ENCODE results near the gene HOXA11.

DNA sequence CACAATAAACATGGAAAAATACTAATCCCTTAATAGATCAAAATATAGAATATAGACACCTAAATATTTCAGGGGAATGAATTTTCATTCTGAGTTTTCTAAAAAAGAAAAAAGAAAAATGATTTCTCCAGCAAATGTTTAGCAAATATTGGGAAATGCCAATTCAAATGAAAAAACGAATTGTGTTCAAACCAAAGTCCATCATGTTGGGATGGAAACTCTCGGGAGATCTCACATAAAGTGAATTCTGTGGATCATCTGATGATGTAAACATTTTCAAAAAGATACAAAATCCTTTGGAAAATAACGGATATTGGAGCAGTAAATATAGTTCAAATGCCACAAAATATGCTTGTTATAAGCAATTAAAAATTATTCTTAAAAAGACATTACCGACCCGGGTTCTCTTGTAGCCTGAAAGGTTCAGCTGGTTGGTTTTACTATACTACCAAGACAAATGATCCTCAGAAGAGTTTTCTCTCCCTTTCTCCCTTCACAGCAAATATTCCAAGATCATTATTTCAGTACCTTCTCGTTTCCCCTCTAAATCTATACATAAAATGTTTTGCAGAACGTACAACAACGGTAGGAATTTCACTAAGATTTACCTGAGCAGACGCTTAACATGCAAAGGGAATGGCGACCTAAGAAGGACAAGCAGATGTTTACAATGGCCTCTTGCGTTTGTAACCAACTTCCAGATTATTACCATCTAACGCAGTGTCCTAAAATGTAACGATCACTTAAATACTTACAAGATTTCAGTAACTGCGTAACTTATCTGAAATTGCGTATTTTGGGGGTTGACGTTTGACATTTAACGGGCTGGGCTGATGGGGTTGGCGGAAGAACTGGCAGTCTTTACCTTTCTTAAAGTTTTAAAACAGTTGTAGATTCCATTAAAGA is 12.4 kb upstream of the HOXA11 start:
- TF ChIP-seq POLR2AphosphoS5 (IDR thresholded peaks at IDR 0.05; ENCODE audit: low read depth, low read length) (no peak), SIN3A (IDR thresholded peaks at IDR 0.05; ENCODE audit: borderline replicate concordance, insufficient read depth, low read length) (no peak), TAF1 (IDR thresholded peaks at IDR 0.05; ENCODE audit: borderline replicate concordance, insufficient read depth, low read length) (no peak), FOXP2 (optimal IDR thresholded peaks at IDR 0.05; ENCODE audit: borderline replicate concordance, extremely low read depth, extremely low read length, insufficient read depth) (no peak)
- TF ChIP-seq, protein P1, sequence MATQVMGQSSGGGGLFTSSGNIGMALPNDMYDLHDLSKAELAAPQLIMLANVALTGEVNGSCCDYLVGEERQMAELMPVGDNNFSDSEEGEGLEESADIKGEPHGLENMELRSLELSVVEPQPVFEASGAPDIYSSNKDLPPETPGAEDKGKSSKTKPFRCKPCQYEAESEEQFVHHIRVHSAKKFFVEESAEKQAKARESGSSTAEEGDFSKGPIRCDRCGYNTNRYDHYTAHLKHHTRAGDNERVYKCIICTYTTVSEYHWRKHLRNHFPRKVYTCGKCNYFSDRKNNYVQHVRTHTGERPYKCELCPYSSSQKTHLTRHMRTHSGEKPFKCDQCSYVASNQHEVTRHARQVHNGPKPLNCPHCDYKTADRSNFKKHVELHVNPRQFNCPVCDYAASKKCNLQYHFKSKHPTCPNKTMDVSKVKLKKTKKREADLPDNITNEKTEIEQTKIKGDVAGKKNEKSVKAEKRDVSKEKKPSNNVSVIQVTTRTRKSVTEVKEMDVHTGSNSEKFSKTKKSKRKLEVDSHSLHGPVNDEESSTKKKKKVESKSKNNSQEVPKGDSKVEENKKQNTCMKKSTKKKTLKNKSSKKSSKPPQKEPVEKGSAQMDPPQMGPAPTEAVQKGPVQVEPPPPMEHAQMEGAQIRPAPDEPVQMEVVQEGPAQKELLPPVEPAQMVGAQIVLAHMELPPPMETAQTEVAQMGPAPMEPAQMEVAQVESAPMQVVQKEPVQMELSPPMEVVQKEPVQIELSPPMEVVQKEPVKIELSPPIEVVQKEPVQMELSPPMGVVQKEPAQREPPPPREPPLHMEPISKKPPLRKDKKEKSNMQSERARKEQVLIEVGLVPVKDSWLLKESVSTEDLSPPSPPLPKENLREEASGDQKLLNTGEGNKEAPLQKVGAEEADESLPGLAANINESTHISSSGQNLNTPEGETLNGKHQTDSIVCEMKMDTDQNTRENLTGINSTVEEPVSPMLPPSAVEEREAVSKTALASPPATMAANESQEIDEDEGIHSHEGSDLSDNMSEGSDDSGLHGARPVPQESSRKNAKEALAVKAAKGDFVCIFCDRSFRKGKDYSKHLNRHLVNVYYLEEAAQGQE (IDR thresholded peaks at IDR 0.05; ENCODE audit: insufficient read depth in 1 of 2, low read depth in 2 of 2, low read length in 2 of 2), result no peak

Measured in PFSK-1 (cell line).